GM18870 (cell line): ENCODE measurements around the gene NCEH1.

ENCODE experiments used
- ATAC-seq: cut with Tn5 transposase; IDR thresholded peaks from one replicate; pipeline ENCODE4 v1.9.1; 2021; ENCODE audit warnings: moderate library complexity; ENCODE audit not compliant: unreplicated experiment

NCEH1 gene

DNA sequence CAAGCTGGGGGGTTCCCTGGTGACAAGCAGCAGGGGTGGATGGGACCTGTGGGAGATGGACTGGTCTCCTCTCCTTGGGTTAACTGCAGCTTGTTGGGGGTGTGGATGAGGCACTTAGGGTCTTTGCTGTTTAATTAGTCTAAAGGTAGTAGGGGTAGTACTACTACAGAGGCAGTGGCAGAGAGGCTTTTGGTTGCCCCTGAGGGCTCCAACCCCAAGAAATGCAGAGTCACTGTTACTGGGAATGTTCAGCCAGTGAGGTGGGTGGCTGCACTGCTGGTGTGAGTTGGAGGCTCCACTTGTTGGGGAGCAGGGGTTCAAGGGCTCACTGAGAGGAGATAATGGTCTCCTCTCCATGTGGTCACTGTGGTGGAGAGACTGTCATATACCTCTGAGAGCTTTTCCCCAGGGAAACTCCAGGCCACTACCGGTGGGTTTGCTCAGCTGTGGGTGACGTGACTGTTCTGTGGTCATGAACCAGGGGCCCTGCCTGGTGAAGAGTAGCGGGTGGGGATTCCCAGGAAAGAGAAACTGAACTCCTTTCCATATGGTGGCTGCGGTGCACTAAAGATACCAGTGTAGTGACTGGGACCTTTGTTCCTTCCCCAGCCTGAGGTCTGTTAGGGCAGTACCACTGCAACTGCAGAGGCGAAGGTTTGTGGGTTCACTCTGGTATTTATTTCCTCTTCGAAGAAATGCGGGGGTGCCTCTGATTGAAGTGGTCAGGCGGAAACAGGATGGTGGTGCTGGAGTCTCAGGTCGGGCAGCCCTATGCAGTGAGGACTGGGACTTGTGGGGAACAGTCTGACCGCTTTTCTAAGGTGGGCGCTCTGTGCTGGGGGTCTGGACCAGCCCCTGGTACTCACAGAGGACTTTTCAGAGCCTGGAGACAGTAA, 118.7 kb downstream of the NCEH1 start:
- ATAC-seq = peak; percentile 91

DNA sequence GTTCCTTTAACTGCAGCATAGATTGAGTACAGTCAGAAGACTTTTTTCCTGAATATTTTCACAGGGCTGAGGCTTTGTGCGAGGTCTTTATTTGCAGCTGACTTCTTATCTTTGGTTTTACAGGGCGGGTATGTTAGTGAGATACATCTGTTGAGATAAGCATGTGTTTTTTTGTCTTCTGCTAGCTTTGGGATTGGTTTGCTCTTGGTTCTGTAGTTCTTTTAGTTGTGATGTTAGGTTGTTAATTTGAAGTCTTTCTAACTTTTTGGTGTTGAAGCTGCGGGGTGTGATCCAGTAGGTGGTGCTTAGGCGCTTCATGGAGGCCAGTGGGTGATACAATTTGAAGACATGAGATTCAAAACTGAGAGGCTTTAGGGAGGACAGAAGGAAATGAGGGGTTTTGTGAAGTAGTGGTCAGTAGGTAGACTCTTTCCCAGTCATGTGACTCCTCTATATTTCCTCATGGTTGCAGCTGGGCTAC, 119.7 kb downstream of the NCEH1 start:
- ATAC-seq = no peak

DNA sequence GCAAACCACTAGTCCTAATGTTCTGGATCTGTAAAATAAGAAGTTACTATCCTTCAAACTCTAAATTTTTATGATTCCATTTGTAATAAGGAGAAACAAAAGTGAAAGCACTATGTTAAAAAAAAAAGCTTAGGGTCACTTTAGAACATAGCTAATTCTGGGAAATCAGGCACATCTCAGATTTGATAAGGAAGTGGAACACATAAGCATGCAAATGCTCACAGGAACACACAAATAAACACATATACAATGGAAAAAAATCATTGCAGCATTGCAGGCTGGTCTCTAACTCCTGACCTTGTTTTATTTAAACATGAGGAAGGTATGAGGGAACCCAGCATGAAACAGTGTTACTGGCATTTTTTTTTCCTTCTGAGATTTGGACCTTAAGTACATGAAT, 124.4 kb downstream of the NCEH1 start:
- no peak for ATAC-seq

DNA sequence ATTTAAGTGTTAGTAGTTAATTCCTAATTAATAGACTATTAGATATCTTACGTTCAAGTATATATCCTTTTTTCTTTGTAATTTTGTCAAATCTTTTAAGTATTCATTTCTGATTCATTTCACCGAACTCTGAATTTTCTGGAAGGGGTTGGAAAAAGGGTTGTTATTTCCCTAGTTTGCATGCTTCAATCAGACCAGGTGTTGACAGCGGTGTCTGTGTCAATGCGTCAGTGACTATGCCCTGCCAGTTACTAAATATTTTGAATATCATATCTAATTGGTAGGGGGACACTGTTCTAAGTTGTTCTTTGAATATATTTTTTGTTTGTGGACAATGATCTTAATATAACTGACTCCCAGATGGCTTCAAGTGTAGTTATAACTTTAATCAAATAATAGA, 124.9 kb downstream of the NCEH1 start:
- ATAC-seq = no peak

DNA sequence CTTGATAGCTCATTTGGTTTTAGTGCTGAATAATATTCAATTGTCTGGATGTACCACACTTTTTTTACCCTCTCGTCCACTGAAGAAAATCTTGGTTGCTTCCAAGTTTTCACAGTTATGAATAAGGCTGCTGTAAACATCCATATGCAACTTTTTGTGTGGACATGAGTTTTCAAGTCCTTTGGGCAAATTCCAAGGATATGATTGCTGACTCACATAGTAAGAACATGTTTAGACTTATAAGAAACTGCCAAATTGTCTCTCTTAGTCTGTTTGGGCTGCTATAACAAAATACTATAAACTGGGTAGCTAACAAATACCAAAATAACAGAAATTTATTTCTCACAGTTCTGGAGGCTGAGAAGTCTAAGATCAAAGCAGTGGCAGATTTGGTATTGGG, 128.2 kb downstream of the NCEH1 start:
- ATAC-seq = no peak

DNA sequence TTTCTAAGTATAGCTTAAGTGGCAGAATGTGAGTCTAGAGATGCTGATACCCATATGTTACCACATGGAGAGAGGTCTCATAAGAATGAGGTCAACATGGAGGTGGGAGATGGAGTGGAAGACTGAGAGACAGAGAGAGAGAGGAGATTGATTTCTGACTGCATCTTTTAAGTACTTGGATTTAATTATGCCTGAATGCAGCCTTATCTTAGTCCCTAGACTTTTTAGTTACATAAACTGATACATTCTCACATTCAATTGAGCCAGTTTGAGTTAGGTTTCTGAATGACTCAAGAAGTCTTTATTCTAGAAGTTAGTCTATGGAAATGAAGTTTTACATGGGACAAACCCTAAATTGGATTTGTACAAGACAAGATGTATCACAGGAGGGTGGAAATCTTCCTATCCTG, 129.1 kb downstream of the NCEH1 start:
- no peak for ATAC-seq

DNA sequence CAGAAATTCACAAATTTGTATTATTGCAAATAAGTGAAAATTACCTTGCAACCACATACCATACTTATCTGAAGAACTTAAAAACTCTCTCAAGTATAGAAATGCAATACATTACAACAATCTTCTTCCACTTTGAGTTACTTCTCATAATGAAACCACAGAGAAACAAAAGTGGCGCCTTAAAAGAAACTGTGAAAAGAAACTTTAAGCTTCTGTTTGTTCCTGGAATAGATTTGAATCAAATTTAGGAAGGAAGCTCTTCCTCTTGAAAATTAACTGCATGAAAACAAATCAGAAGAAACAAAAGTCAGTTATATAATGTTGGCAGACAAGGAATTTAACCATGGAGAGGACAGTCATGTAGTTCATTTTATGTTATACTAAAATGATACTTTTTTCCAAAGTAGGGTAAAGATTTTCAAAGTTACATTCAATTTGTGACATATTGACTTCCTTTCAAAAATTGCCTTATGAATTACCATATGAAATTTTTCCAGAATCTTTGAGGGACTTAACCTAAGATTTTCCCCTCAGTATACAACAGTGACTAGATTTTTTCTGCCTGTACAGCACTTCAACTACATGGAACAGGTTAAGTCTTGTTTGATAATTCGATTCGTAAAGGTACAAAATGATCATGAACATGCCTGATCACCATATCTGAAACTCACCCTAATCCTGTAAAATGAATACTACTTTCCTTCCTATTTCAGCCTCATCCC, 130.0 kb downstream of the NCEH1 start:
- peak; percentile 78 for ATAC-seq
